Raji (cell line): Measurements from ENCODE around the gene ZNF8.
A peak's percentile ranks its signal among the peaks of the same experiment; 100 is the strongest.

Source experiments
- POLR2A ChIP-seq: IDR thresholded peaks from 2 replicates; pipeline ENCODE4 v1.6.1; 2011; ENCODE audit warnings: low read depth, low read length, control low read depth; ENCODE audit not compliant: insufficient read depth

The ZNF8 gene

GRCh38 chr19:58346961-58347929 lies 68.5 kb downstream of the ZNF8 start:
- TF ChIP-seq POLR2A, result peak; percentile 62

- TF ChIP-seq POLR2A, result no peak
Observed at GRCh38 chr19:58349590-58349989, 70.8 kb downstream of the ZNF8 start.

- no peak for TF ChIP-seq POLR2A
Observed at GRCh38 chr19:58350001-58350861, 71.5 kb downstream of the ZNF8 start.

- TF ChIP-seq POLR2A, result no peak
Observed at GRCh38 chr19:58350871-58351557, 72.3 kb downstream of the ZNF8 start.

GRCh38 chr19:58351558-58351878 lies 72.8 kb downstream of the ZNF8 start:
- no peak for TF ChIP-seq POLR2A

- no peak for TF ChIP-seq POLR2A
Observed at GRCh38 chr19:58351990-58352755, 73.4 kb downstream of the ZNF8 start.
